Glomerular visceral epithelial cell (primary cell): Measurements from ENCODE around the gene SPOPL.
"Not testable (repeated sequence)": the region's sequence is repeated elsewhere in the genome, so short reads cannot be mapped to it uniquely, and the experiment has no call there.

ENCODE experiments used
- DNase-seq: peaks from one replicate; pipeline ENCODE4 v3.0.0-alpha.2; 2016; ENCODE audit errors: extremely low spot score

The SPOPL gene

GRCh38 chr2:138523673-138524042, 22.1 kb downstream of the SPOPL start:
- not testable (repeated sequence) for DNase-seq

GRCh38 chr2:138524353-138524752, 22.8 kb downstream of the SPOPL start:
- not testable (repeated sequence) for DNase-seq

GRCh38 chr2:138531913-138532312, 30.3 kb downstream of the SPOPL start:
- no peak for DNase-seq

- no peak for DNase-seq
Observed at GRCh38 chr2:138534791-138535190, 33.2 kb downstream of the SPOPL start.

- DNase-seq = peak; percentile 78
Observed at GRCh38 chr2:138536302-138536701, 34.7 kb downstream of the SPOPL start.

- no peak for DNase-seq
Observed at GRCh38 chr2:138536740-138537139, 35.2 kb downstream of the SPOPL start.

- peak; percentile 9 for DNase-seq
Observed at GRCh38 chr2:138537170-138537915, 35.8 kb downstream of the SPOPL start.

- DNase-seq = not testable (repeated sequence)
Observed at GRCh38 chr2:138544206-138544605, 42.6 kb downstream of the SPOPL start.

GRCh38 chr2:138548796-138549195, 47.2 kb downstream of the SPOPL start:
- no peak for DNase-seq

GRCh38 chr2:138550172-138550571, 48.6 kb downstream of the SPOPL start:
- no peak for DNase-seq

- no peak for DNase-seq
Observed at GRCh38 chr2:138550670-138551287, 49.2 kb downstream of the SPOPL start.

GRCh38 chr2:138554123-138554522, 52.6 kb downstream of the SPOPL start:
- DNase-seq = no peak

GRCh38 chr2:138559641-138560040, 58.1 kb downstream of the SPOPL start:
- DNase-seq = no peak

- no peak for DNase-seq
Observed at GRCh38 chr2:138564586-138565229, 63.1 kb downstream of the SPOPL start.

- DNase-seq = no peak
Observed at GRCh38 chr2:138565230-138565598, 63.6 kb downstream of the SPOPL start.

GRCh38 chr2:138572318-138572717, 70.7 kb downstream of the SPOPL start:
- DNase-seq = no peak

- no peak for DNase-seq
Observed at GRCh38 chr2:138577066-138577465, 75.5 kb downstream of the SPOPL start.

- DNase-seq = no peak
Observed at GRCh38 chr2:138579556-138579955, 78.0 kb downstream of the SPOPL start.

GRCh38 chr2:138581909-138582308, 80.3 kb downstream of the SPOPL start:
- DNase-seq = no peak

- DNase-seq = no peak
Observed at GRCh38 chr2:138589663-138590062, 88.1 kb downstream of the SPOPL start.

- no peak for DNase-seq
Observed at GRCh38 chr2:138596403-138596802, 94.8 kb downstream of the SPOPL start.

- DNase-seq = peak; percentile 79
Observed at GRCh38 chr2:138600732-138601457, 99.3 kb downstream of the SPOPL start.
